K562 (cell line): Measurements from ENCODE around the gene KCNK6. TPM values are rescaled to one million over a fixed set of nuclear protein-coding genes. Genes with fewer than 3 reads are reported as not detected.
A peak's percentile ranks its signal among the peaks of the same experiment; 100 is the strongest.

Experiments used
- ATAC-seq: fragments of 200-7000 bp; cut with Tn5 transposase; 3 replicates; pipeline ENCODE4 v1.9.1; 2020; ENCODE audit warnings: moderate library complexity
- BruUV-seq: library from RNA; stranded (reverse); fragments of 400-500 nt; replicated peaks from 2 replicates; lab custom pipeline; 2021; lab: Mats Ljungman, UMichigan
- CTCF ChIA-PET: fragments of 300-600 bp; formaldehyde crosslinking; extraction: SDS; loops from one replicate; lab custom pipeline; 2021; ENCODE audit warnings: low intra/inter-chr PET ratio; lab: Yijun Ruan, JAX
- POLR2A ChIA-PET: fragments of 300-600, 350-650 bp; sonication (Branson Sonifier 250); formaldehyde crosslinking; extraction: SDS; loops from one replicate; lab custom pipeline; 2021; ENCODE audit warnings: antibody characterized with exemption, inconsistent platforms; lab: Yijun Ruan, JAX
- DNase-seq, 4 experiments: peaks; one replicate each; pipeline versions ENCODE4 v3.0.0 to v3.0.0-alpha.2; 2011 to 2018; ENCODE audit warnings: low spot score in 3 of 4, mixed read lengths in 3 of 4; ENCODE audit errors: extremely low read depth in 1 of 4
- FAIRE-seq: peaks from 2 replicates; lab custom pipeline; 2011; peaks lifted over from hg19 to GRCh38; lab: Jason Lieb, UNC
- H2AFZ ChIP-seq: 2 replicates; pipeline ENCODE4 v1.6.0; 2011; ENCODE audit warnings: low read depth, low read length, control low read depth, inconsistent platforms
- H3K27ac ChIP-seq: fragments of 200-600 bp; 3 replicates; pipeline ENCODE4 v1.8.0; 2011; ENCODE audit warnings: low read depth, mild to moderate bottlenecking, control low read depth, inconsistent platforms, low read length, moderate library complexity, mixed read lengths; ENCODE audit errors: extremely low read depth
- H3K27me3 ChIP-seq, 2 experiments: fragments of 300-600 bp in 1 of 2; 2 replicates in 1 of 2; 3 replicates in 1 of 2; pipeline versions ENCODE4 v1.6.0 to v1.8.0; 2011; ENCODE audit warnings: inconsistent platforms in 2 of 2, low read length in 2 of 2, mild to moderate bottlenecking in 1 of 2, mixed read lengths in 1 of 2, moderate library complexity in 1 of 2; ENCODE audit not compliant: control insufficient read depth in 2 of 2, insufficient read depth in 2 of 2
- H3K36me3 ChIP-seq: fragments of 300-600 bp; 3 replicates; pipeline ENCODE4 v1.8.0; 2011; ENCODE audit warnings: mild to moderate bottlenecking, low read length, inconsistent platforms; ENCODE audit not compliant: control insufficient read depth, insufficient read depth
- H3K4me1 ChIP-seq, 2 experiments: fragments of 200-600 bp in 1 of 2; replicated peaks in 1 of 2; 2 replicates in 1 of 2; 3 replicates in 1 of 2; pipeline versions ENCODE4 v1.5.1 to v1.8.0; 2011; ENCODE audit warnings: inconsistent platforms in 2 of 2, low read length in 2 of 2, mild to moderate bottlenecking in 1 of 2, mixed read lengths in 1 of 2, moderate library complexity in 1 of 2; ENCODE audit not compliant: control insufficient read depth in 2 of 2, insufficient read depth in 2 of 2
- H3K4me2 ChIP-seq: 2 replicates; pipeline ENCODE4 v1.6.1; 2011; ENCODE audit warnings: low read length, control low read depth, inconsistent platforms, mixed read lengths; ENCODE audit not compliant: insufficient read depth
- H3K4me3 ChIP-seq: fragments of 200-600 bp; sonication (generic), shearing (Covaris generic); 2 replicates; pipeline ENCODE4 v1.5.1; 2016; ENCODE audit warnings: control low read depth, inconsistent platforms
- H3K79me2 ChIP-seq: fragments of 200-600 bp; 3 replicates; pipeline ENCODE4 v1.8.0; 2011; ENCODE audit warnings: low read length, inconsistent platforms; ENCODE audit not compliant: control insufficient read depth, insufficient read depth
- H3K9ac ChIP-seq, 2 experiments: 2 replicates each; pipeline versions ENCODE4 v1.6.0 to v1.6.1; 2011; ENCODE audit warnings: low read depth in 2 of 2, low read length in 2 of 2, control low read depth in 1 of 2, inconsistent platforms in 1 of 2, mild to moderate bottlenecking in 1 of 2, mixed read lengths in 1 of 2; ENCODE audit not compliant: insufficient read depth in 1 of 2
- H3K9me1 ChIP-seq: one replicate; pipeline ENCODE4 v1.6.0; 2011; ENCODE audit warnings: inconsistent platforms, mild to moderate bottlenecking, low read length, moderate library complexity; ENCODE audit not compliant: control insufficient read depth, insufficient read depth
- H3K9me3 ChIP-seq: replicated peaks from 2 replicates; pipeline ENCODE4 v1.5.1; 2011; ENCODE audit warnings: low read depth, low read length, inconsistent platforms; ENCODE audit not compliant: control insufficient read depth, insufficient read depth
- H4K20me1 ChIP-seq: replicated peaks from 2 replicates; pipeline ENCODE4 v1.6.1; 2011; ENCODE audit warnings: low read length, inconsistent platforms, mixed read lengths; ENCODE audit not compliant: control insufficient read depth, insufficient read depth
- ARID4B ChIP-seq: sonication (generic); formaldehyde crosslinking; IDR thresholded peaks from 2 replicates; pipeline ENCODE4 v1.8.0; 2022; ENCODE audit warnings: mild to moderate bottlenecking, missing genetic modification reagents
- EP300 ChIP-seq: IDR thresholded peaks from 2 replicates; pipeline ENCODE4 v1.6.1; 2012; ENCODE audit warnings: low read length, improper control_type of control experiment
- ETS2 ChIP-seq: IDR thresholded peaks from 2 replicates; pipeline ENCODE4 v1.6.1; 2016; ENCODE audit warnings: borderline replicate concordance, missing genetic modification characterization, mild to moderate bottlenecking, moderate library complexity, missing compliant biosample characterization; ENCODE audit not compliant: poor library complexity, severe bottlenecking
- HINFP ChIP-seq: fragments of 450-650 bp; conservative IDR thresholded peaks from 2 replicates; pipeline ENCODE4 v1.6.1; 2016; ENCODE audit warnings: missing genetic modification characterization, low read depth, mild to moderate bottlenecking, control low read depth, missing compliant biosample characterization
- NRF1 ChIP-seq, 2 experiments: fragments of 450-650 bp; IDR thresholded peaks in 1 of 2; conservative IDR thresholded peaks in 1 of 2; 2 replicates each; pipeline ENCODE4 v1.6.1; 2014; ENCODE audit warnings: mild to moderate bottlenecking in 2 of 2
- TCFL5 ChIP-seq: fragments of 250-450 bp; sonication (Bioruptor Pico); conservative IDR thresholded peaks from 2 replicates; pipeline ENCODE4 v1.6.1; 2021; ENCODE audit warnings: mild to moderate bottlenecking, moderate library complexity, matching md5 sums
- WGBS: fragments of 100-300 bp; shearing (Covaris generic); methylation state at CpG from one replicate; pipeline ENCODE4 v1.1.6; 2016; ENCODE audit warnings: low coverage, mixed read lengths; ENCODE audit not compliant: insufficient coverage; ENCODE audit errors: missing lambda C conversion rate; 5-methylcytosine and 5-hydroxymethylcytosine counted together
- in situ Hi-C: fragments of 300-500 bp; cut with MboI; formaldehyde crosslinking; loops from 4 replicates; pipeline ENCODE4 v1.15.0; 2018; ENCODE audit warnings: inconsistent platforms, mixed read lengths
- intact Hi-C: fragments of 100-400 bp; cut with micrococcal nuclease; formaldehyde crosslinking; loops from 2 replicates; pipeline ENCODE4 v1.14.2; 2022
- polyA plus RNA-seq, 8 experiments: library from polyadenylated mRNA; depleted of rRNA in 4 of 8; stranded (reverse) in 5 of 8; unstranded in 3 of 8; fragments of >200 nt; fragmentation: Nextera tagmentation in 2 of 8; fragmentation: Illumina TruSeq in 1 of 8; extraction: Ambion mirVana in 2 of 8; extraction: Trizol in 1 of 8; gene quantifications; 2 replicates each; pipeline versions ENCODE4 v1.2.1 to v1.2.3, GENCODE V29; 2011 to 2014; ENCODE audit warnings: inconsistent platforms in 1 of 8, missing spikeins in 1 of 8
- total RNA-seq, 7 experiments: library from RNA; depleted of rRNA in 6 of 7; stranded (reverse); fragments of >200 nt in 6 of 7; fragmentation: Illumina TruSeq in 2 of 7; extraction: Trizol in 2 of 7; gene quantifications; 2 replicates each; pipeline versions ENCODE4 v1.2.1 to v1.2.3, GENCODE V29; 2011 to 2021; ENCODE audit warnings: low replicate concordance in 1 of 7

The KCNK6 gene
- total and polyA plus RNA-seq, 9 of the 15 experiments (the other 6 are each of a cell fraction or from before 2014, with no cell fraction given), result 0.05 to 0.42 (median 0.15) TPM

DNA sequence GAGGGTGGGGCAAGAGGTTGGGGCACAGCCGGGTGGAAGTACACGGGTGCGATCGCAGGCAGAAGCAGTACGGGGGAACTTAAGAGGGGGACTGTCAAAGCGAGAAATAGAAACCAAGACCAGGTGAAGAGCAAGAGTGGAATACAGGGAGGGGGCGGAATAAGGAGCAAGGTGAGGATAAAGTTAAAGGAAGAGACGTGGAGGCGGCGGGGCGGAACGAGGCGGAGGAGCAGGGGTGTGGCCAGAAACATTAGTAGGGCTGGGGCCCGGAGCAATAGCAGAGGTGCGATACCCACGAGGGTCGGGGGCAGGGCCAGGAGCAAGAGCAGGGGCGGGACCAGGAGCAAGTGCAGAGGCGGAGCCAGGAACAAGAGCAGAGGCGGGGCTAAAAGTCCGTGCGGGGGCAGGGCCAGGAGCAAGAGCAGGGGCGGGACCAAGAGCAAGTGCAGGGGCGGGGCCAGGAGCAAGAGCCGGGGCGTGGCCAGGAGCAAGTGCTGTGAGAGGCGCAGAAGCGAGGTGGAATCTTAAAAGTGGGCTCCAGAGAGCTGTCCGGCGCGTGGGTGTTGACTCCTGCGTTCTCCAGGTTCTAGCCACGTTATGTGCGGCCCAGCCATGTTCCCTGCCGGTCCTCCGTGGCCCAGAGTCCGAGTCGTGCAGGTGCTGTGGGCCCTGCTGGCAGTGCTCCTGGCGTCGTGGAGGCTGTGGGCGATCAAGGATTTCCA lies 17.2 kb downstream of the KCNK6 start (continued):
- peak; percentile 41; the same call in 1 of the 2 replicates for TF ChIP-seq ARID4B (CRISPR knock-in tag)
- no peak for TF ChIP-seq TCFL5 (CRISPR knock-in tag)
- TF ChIP-seq EP300, result no peak
- TF ChIP-seq NRF1 (conservative IDR thresholded peaks at IDR 0.05 in 1 of 2, IDR thresholded peaks at IDR 0.05 in 1 of 2), result peak; percentile 80 to 83

DNA sequence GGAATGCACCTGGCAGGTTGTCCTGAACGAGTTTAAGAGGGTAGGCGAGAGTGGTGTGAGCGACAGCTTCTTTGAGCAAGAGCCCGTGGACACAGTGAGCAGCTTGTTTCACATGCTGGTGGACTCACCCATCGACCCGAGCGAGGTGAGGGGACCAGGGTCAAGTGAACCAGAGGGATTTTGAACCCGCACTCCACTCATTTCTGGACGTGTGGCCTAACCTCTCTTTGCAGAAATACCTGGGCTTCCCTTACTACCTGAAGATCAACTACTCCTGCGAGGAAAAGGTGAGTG lies 17.7 kb downstream of the KCNK6 start:
- no peaks in the 10 kb centered on the region for H3K9me1 ChIP-seq
- peak overlapping the region; percentile 85; the same call in 1 of the 2 replicates for H3K4me3 ChIP-seq
- BruUV-seq, result TSS peak; percentile 45
- no peaks in the 10 kb centered on the region for H4K20me1 ChIP-seq
- intact Hi-C loops, result loop anchor here (5.0 kb wide), 1 partner anchor 50 kb away; the partner anchor contains the start of genes GGN and SPRED3
- H3K27ac ChIP-seq, result no peak overlapping the region
- H3K27me3 ChIP-seq, result no peaks in the 10 kb centered on the region
- H2AFZ ChIP-seq, result peak overlapping the region; percentile 97
- no peak for ATAC-seq
- WGBS, result 46% methylated on average over 10 of the region's 10 CpGs
- H3K9me3 ChIP-seq, result no peaks in the 10 kb centered on the region
- H3K9ac ChIP-seq, result peak overlapping the region; percentile 42 to 92
- H3K79me2 ChIP-seq, result peaks cover 2% of the 10 kb centered on the region; the same call in 1 of the 3 replicates
- no peak for FAIRE-seq
- in situ Hi-C loops, result loop anchor here (25.0 kb wide), 1 partner anchor 425 kb away; the partner anchor contains the start of genes SIPA1L3 and WDR87
- no peak for DNase-seq
- peak overlapping the region; percentile 86 for H3K4me2 ChIP-seq
- no peaks in the 10 kb centered on the region for H3K36me3 ChIP-seq
- ChIA-PET CTCF (no interaction called here), POLR2A (interaction anchor here (0.7 to 2.6 kb wide), 4 partner anchors 10 to 47 kb away, joined by 4 to 8 read pairs (median 5); no protein-coding TSS in a partner anchor)
- peaks cover 13 to 34% of the 10 kb centered on the region in 2 experiments; a peak in 4 of 5 replicates for H3K4me1 ChIP-seq
- TF ChIP-seq ETS2, result no peak
- TF ChIP-seq HINFP (tag), result no peak
